ENCODE results near the gene BCL2L13. TPM values are rescaled to one million over a fixed set of nuclear protein-coding genes. Genes with fewer than 3 reads are reported as not detected.

BCL2L13 gene
- total RNA-seq, 1 donor from 2014 or later, result 69.0 TPM

GRCh38 chr22:17705951-17706900, 67.7 kb downstream of the BCL2L13 start:
- H3K4me3 Mint-ChIP-seq (ENCODE audit: unreplicated experiment), result peak overlapping the region; percentile 88

DNA sequence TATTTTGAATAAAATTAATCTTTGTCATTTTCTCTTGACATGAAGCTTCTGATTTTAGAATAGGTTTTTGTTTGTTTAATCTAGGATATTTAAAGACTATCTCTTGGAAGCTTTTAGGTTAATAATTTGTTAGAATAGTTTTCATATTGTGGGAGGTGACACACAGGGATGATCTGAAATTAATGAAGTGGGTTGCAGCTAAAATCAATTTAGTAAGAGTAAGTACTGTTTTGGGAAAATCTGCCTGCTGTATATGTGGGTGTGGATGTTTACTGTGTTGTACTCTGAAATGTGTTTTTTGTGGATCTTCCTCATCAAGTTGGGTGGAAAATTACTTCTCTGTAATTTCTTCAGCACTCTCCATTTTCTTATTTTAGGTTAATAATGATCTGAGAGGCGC, 68.4 kb downstream of the BCL2L13 start:
- Mint-ChIP-seq H3K27ac (ENCODE audit: unreplicated experiment) (peak overlapping the region; percentile 97), H3K27me3 (ENCODE audit: low read depth, unreplicated experiment) (no peaks in the 10 kb centered on the region), H3K4me1 (ENCODE audit: low read depth, unreplicated experiment) (peaks cover 10% of the 10 kb centered on the region), H3K36me3 (ENCODE audit: low read depth, unreplicated experiment) (peaks cover 3% of the 10 kb centered on the region), H3K4me3 (ENCODE audit: unreplicated experiment) (peak overlapping the region; percentile 88), H3K9me3 (ENCODE audit: unreplicated experiment) (peaks cover 2% of the 10 kb centered on the region)
- Histone ChIP-seq H3K27me3 (ENCODE audit: insufficient read depth, low read length) (no peaks in the 10 kb centered on the region), H2AFZ (ENCODE audit: low read depth, low read length) (no peak overlapping the region), H3K36me3 (ENCODE audit: insufficient read depth, low read length) (no peaks in the 10 kb centered on the region), H4K20me1 (ENCODE audit: insufficient read depth, low read length) (no peaks in the 10 kb centered on the region), H3K9ac (ENCODE audit: low read length) (peak overlapping the region; percentile 80), H3K4me3 (ENCODE audit: insufficient read depth, low read depth, low read length) (peak overlapping the region; percentile 54), H3K27ac (ENCODE audit: low read depth, low read length) (peak overlapping the region; percentile 85), H3K9me3 (ENCODE audit: insufficient read depth, low read depth, low read length) (no peaks in the 10 kb centered on the region), H3K79me2 (ENCODE audit: insufficient read depth, low read length) (peaks cover 34% of the 10 kb centered on the region), H3K4me2 (ENCODE audit: low read length) (peak overlapping the region; percentile 86), H3K4me1 (ENCODE audit: insufficient read depth, low read length) (peaks cover 17% of the 10 kb centered on the region)
- DNase-seq (ENCODE audit: low read depth) (no peak), FAIRE-seq (no peak)
- TF ChIP-seq EZH2 (IDR thresholded peaks at IDR 0.05; ENCODE audit: insufficient read depth, low read length), result no peak
- no peak for TF ChIP-seq CTCF (IDR thresholded peaks at IDR 0.05; ENCODE audit: insufficient read depth, low read depth, low read length)

More at GRCh38 chr22:17705951-17706900, 67.7 kb downstream of the BCL2L13 start:
- no peaks in the 10 kb centered on the region for H4K20me1 ChIP-seq (ENCODE audit: insufficient read depth, low read length)
- peak; percentile 93 for FAIRE-seq
- peak overlapping the region; percentile 80 for H3K9ac ChIP-seq (ENCODE audit: low read length)
- H3K27ac ChIP-seq (ENCODE audit: low read depth, low read length), result peak overlapping the region; percentile 85
- H3K9me3 ChIP-seq (ENCODE audit: insufficient read depth, low read depth, low read length), result no peaks in the 10 kb centered on the region
- H3K27me3 ChIP-seq (ENCODE audit: insufficient read depth, low read length), result no peaks in the 10 kb centered on the region
- Mint-ChIP-seq H3K4me1 (ENCODE audit: low read depth, unreplicated experiment) (peaks cover 10% of the 10 kb centered on the region), H3K36me3 (ENCODE audit: low read depth, unreplicated experiment) (peaks cover 3% of the 10 kb centered on the region), H3K27me3 (ENCODE audit: low read depth, unreplicated experiment) (no peaks in the 10 kb centered on the region), H3K27ac (ENCODE audit: unreplicated experiment) (peak overlapping the region; percentile 97), H3K9me3 (ENCODE audit: unreplicated experiment) (peaks cover 2% of the 10 kb centered on the region)
- H3K79me2 ChIP-seq (ENCODE audit: insufficient read depth, low read length), result peaks cover 33% of the 10 kb centered on the region
- peaks cover 17% of the 10 kb centered on the region for H3K4me1 ChIP-seq (ENCODE audit: insufficient read depth, low read length)
- no peak for TF ChIP-seq EZH2 (IDR thresholded peaks at IDR 0.05; ENCODE audit: insufficient read depth, low read length)
- TF ChIP-seq CTCF (IDR thresholded peaks at IDR 0.05; ENCODE audit: insufficient read depth, low read depth, low read length), result no peak
- H2AFZ ChIP-seq (ENCODE audit: low read depth, low read length), result peak overlapping the region; percentile 46
- DNase-seq (ENCODE audit: low read depth), result peak; percentile 92
- H3K36me3 ChIP-seq (ENCODE audit: insufficient read depth, low read length), result no peaks in the 10 kb centered on the region
- peak overlapping the region; percentile 86 for H3K4me2 ChIP-seq (ENCODE audit: low read length)
- peak overlapping the region; percentile 54 for H3K4me3 ChIP-seq (ENCODE audit: insufficient read depth, low read depth, low read length)
